Kidney (tissue), 14 donors: Measurements from ENCODE around the gene GPC6. TPM values are rescaled to one million over a fixed set of nuclear protein-coding genes. Genes with fewer than 3 reads are reported as not detected.
A peak's percentile ranks its signal among the peaks of the same experiment; 100 is the strongest.

Experiments used
- DNase-seq, 5 donors: peaks; one replicate each; pipeline ENCODE4 v3.0.0-alpha.2; 2013 to 2020
- FAIRE-seq: peaks from 2 replicates; lab custom pipeline; 2012; peaks lifted over from hg19 to GRCh38; lab: Jason Lieb, UNC
- H3K27ac ChIP-seq, 2 donors: one replicate each; pipeline ENCODE4 v1.7.0; 2013; ENCODE audit warnings: low read depth in 2 of 2, low read length in 2 of 2, inconsistent platforms in 1 of 2
- H3K27me3 ChIP-seq: one replicate; pipeline ENCODE4 v1.7.1; 2013; ENCODE audit warnings: low read length, inconsistent platforms; ENCODE audit not compliant: control insufficient read depth, insufficient read depth
- H3K36me3 ChIP-seq, 3 donors: one replicate each; pipeline versions ENCODE4 v1.7.0 to v1.7.1; 2013; ENCODE audit warnings: low read length in 3 of 3, control low read depth in 1 of 3, inconsistent platforms in 1 of 3; ENCODE audit not compliant: insufficient read depth in 3 of 3, control insufficient read depth in 2 of 3
- H3K4me1 ChIP-seq, 3 donors: one replicate each; pipeline versions ENCODE4 v1.7.0 to v1.7.1; 2013; ENCODE audit warnings: low read length in 3 of 3, inconsistent platforms in 1 of 3, low read depth in 1 of 3; ENCODE audit not compliant: control insufficient read depth in 2 of 3, insufficient read depth in 2 of 3
- H3K4me3 ChIP-seq, 3 donors: one replicate each; pipeline versions ENCODE4 v1.7.0 to v1.8.1; 2013; ENCODE audit warnings: low read length in 3 of 3, control low read depth in 1 of 3, inconsistent platforms in 1 of 3
- H3K9ac ChIP-seq, 3 donors: one replicate each; pipeline versions ENCODE4 v1.7.0 to v1.7.1; 2013; ENCODE audit warnings: low read length in 3 of 3, control low read depth in 1 of 3, inconsistent platforms in 1 of 3
- H3K9me3 ChIP-seq, 3 donors: one replicate each; pipeline versions ENCODE4 v1.7.0 to v1.7.1; 2013; ENCODE audit warnings: low read length in 3 of 3, control low read depth in 1 of 3, inconsistent platforms in 1 of 3; ENCODE audit not compliant: control insufficient read depth in 2 of 3, insufficient read depth in 1 of 3
- CTCF ChIP-seq: IDR thresholded peaks from 3 replicates; pipeline ENCODE4 v1.5.1; 2012; ENCODE audit warnings: mild to moderate bottlenecking, moderate library complexity, borderline replicate concordance; ENCODE audit not compliant: insufficient read depth; ENCODE audit errors: extremely low read depth
- intact Hi-C: fragments of 100-400 bp; cut with DNase I; formaldehyde crosslinking; loops from one replicate; pipeline ENCODE4 v1.11.1; 2022
- polyA plus RNA-seq: library from polyadenylated mRNA; stranded (reverse); fragments of 350-450 nt; fragmentation: Illumina TruSeq; extraction: RNeasy Lipid Tissue Mini Kit (QIAGEN cat#74804); gene quantifications from one replicate; pipeline ENCODE4 v1.2.3, GENCODE V29; 2014; ENCODE audit warnings: low read depth, low replicate concordance; ENCODE audit not compliant: insufficient read depth
- total RNA-seq: library from RNA; stranded (reverse); fragmentation: NEBNext Ultra II Directional; extraction: Animal tissue kit (Norgen Biotek cat#: 25700); gene quantifications from one replicate; pipeline ENCODE4 v1.2.1, GENCODE V29; 2021
- donor health status: control.
- donor health status: control.
- donor health status: control.
- donor health status: control.
- donor health status: control.
- donor health status: DM: yes; HTN: yes; CAD: no.
- donor health status: Normal renal cell carcinoma (clear cell type).

The GPC6 gene
- total and polyA plus RNA-seq, 2 donors from 2014 or later = 6.2 to 15.5 TPM

DNA sequence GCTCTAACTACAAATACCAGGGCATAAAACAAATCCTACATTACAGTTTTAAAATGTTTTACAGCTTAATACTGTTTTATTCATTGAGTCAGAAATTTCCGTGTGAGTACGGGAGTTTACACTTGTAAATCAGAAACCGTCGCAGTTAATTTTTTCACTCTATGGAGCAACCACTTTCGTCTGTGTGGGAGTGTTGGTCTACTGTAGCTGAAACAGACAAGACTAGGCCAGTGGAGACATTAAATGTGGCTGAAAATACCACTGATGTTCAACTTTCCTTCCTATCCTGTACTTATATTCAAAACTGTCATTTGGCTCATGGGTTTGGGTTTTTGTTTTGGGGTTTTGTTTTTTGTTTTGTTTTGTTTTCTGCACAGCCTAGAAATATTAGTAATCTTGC lies 984.2 kb downstream of the GPC6 start:
- intact Hi-C loops = no loop called here
- Histone ChIP-seq H3K4me1 (no peaks in the 10 kb centered on the region), H3K9ac (no peak overlapping the region), H3K9me3 (no peaks in the 10 kb centered on the region), H3K27ac (no peak overlapping the region), H3K27me3 (no peaks in the 10 kb centered on the region), H3K4me3 (no peak overlapping the region), H3K36me3 (no peaks in the 10 kb centered on the region)
- no peak for FAIRE-seq
- DNase-seq = peak in 3 of 5 donors; percentile 17 to 84 (median 64)
- TF ChIP-seq CTCF = no peak

DNA sequence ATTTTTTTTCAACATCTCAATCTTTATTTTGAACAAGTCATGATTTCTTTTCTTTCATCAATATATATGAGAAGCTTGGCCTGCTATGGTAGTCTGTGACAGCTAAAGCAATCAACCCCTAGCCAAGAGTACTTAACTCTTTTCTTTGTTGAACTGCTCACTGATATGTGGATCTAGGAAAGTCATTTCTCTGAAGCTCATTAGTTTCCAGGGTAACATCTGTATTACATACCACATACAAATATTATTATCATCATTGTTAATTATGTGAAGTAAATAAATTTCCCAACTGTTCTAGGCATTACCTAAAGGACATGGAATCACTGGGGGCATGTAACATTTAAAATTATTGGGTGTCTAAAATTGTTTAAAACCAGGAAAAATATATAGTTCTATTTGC lies 985.6 kb downstream of the GPC6 start:
- intact Hi-C loops = no loop called here
- no peak for FAIRE-seq
- no peak overlapping the region for H3K4me3 ChIP-seq
- no peaks in the 10 kb centered on the region for H3K27me3 ChIP-seq
- H3K9me3 ChIP-seq = no peaks in the 10 kb centered on the region
- no peaks in the 10 kb centered on the region for H3K36me3 ChIP-seq
- H3K4me1 ChIP-seq = no peaks in the 10 kb centered on the region
- no peak overlapping the region for H3K27ac ChIP-seq
- no peak for TF ChIP-seq CTCF
- H3K9ac ChIP-seq = no peak overlapping the region
- no peak for DNase-seq

- no peaks in the 10 kb centered on the region for H3K9me3 ChIP-seq
- H3K27ac ChIP-seq = no peak overlapping the region
- FAIRE-seq = no peak
- no peak overlapping the region for H3K4me3 ChIP-seq
- TF ChIP-seq CTCF = no peak
- H3K4me1 ChIP-seq = no peaks in the 10 kb centered on the region
- no peaks in the 10 kb centered on the region for H3K27me3 ChIP-seq
- no peak for DNase-seq
- H3K9ac ChIP-seq = no peak overlapping the region
- H3K36me3 ChIP-seq = no peaks in the 10 kb centered on the region
- intact Hi-C loops = no loop called here
Observed at GRCh38 chr13:94214121-94214520, 987.5 kb downstream of the GPC6 start.

GRCh38 chr13:94214975-94215374 lies 988.4 kb downstream of the GPC6 start:
- intact Hi-C loops = no loop called here
- DNase-seq = no peak
- Histone ChIP-seq H3K9me3 (no peaks in the 10 kb centered on the region), H3K4me3 (no peak overlapping the region), H3K4me1 (no peaks in the 10 kb centered on the region), H3K27me3 (no peaks in the 10 kb centered on the region), H3K36me3 (no peaks in the 10 kb centered on the region), H3K27ac (no peak overlapping the region), H3K9ac (no peak overlapping the region)
- no peak for FAIRE-seq
- no peak for TF ChIP-seq CTCF
